Gastroesophageal sphincter (tissue), 3 donors: Measurements from ENCODE around the gene KDM2A.

Experiments
- CTCF ChIP-seq, 4 experiments: fragments of 200-600 bp in 2 of 4; fragments of 450-650 bp in 2 of 4; sonication (generic) in 1 of 4; IDR thresholded peaks; one replicate each; pipeline ENCODE4 v1.5.1; 2017 to 2019; ENCODE audit warnings: antibody characterized with exemption in 4 of 4, mild to moderate bottlenecking in 2 of 4, moderate library complexity in 2 of 4
- EP300 ChIP-seq: sonication (generic); formaldehyde crosslinking; IDR thresholded peaks from one replicate; pipeline ENCODE4 v1.6.1; 2017; ENCODE audit warnings: antibody characterized with exemption, mild to moderate bottlenecking
- POLR2A ChIP-seq, 2 donors: fragments of 450-650 bp; IDR thresholded peaks; one replicate each; pipeline ENCODE4 v1.6.1; 2017; ENCODE audit warnings: antibody characterized with exemption in 2 of 2, mild to moderate bottlenecking in 2 of 2, moderate library complexity in 1 of 2

GRCh38 chr11:67138922-67139321 is 19.9 kb downstream of the KDM2A start:
- TF ChIP-seq EP300 = no peak
- no peak for TF ChIP-seq POLR2A (IDR thresholded peaks at IDR 0.05)
- TF ChIP-seq CTCF (IDR thresholded peaks at IDR 0.05) = no peak
